ENCODE data around the gene TNRC18. TPM values are rescaled to one million over a fixed set of nuclear protein-coding genes. Genes with fewer than 3 reads are reported as not detected.

TNRC18 gene
- total RNA-seq, 4 donors from 2014 or later: 79.9 to 160 (median 91.3) TPM

GRCh38 chr7:5414916-5415315, 8.7 kb downstream of the TNRC18 start:
- intact Hi-C loops (cut with DNase I; ENCODE audit: low total_unique reads): no loop called here
- no peak for DNase-seq (ENCODE audit: low spot score in 2 of 2)

GRCh38 chr7:5413449-5413786, 10.2 kb downstream of the TNRC18 start:
- WGBS, 2 donors: 70 to 75% methylated on average over 6 of the region's 6 CpGs
- no peak for TF ChIP-seq CTCF (IDR thresholded peaks at IDR 0.05)
- TF ChIP-seq POLR2A (IDR thresholded peaks at IDR 0.05): no peak
- intact Hi-C loops (cut with DNase I; ENCODE audit: low total_unique reads): no loop called here
- DNase-seq (ENCODE audit: low spot score in 2 of 2): no peak
- H3K4me3 ChIP-seq (ENCODE audit: low read depth, poor library complexity, severe bottlenecking): no peak overlapping the region

More at GRCh38 chr7:5414916-5415315, 8.7 kb downstream of the TNRC18 start:
- 87% methylated on average over 4 of the region's 4 CpGs for WGBS, 2 donors
- no peak overlapping the region for H3K4me3 ChIP-seq (ENCODE audit: low read depth, poor library complexity, severe bottlenecking)
- TF ChIP-seq CTCF (IDR thresholded peaks at IDR 0.05): no peak
- TF ChIP-seq POLR2A (IDR thresholded peaks at IDR 0.05): no peak

- intact Hi-C loops (cut with DNase I; ENCODE audit: low total_unique reads): no loop called here
- no peak for DNase-seq (ENCODE audit: low spot score in 2 of 2)
- no peak overlapping the region for H3K4me3 ChIP-seq (ENCODE audit: low read depth, poor library complexity, severe bottlenecking)
- WGBS, 2 donors: 69 to 78% methylated on average over 4 of the region's 4 CpGs
- TF ChIP-seq CTCF (IDR thresholded peaks at IDR 0.05): no peak
- no peak for TF ChIP-seq POLR2A (IDR thresholded peaks at IDR 0.05)
Observed at GRCh38 chr7:5408777-5409176, 14.9 kb downstream of the TNRC18 start.

GRCh38 chr7:5406957-5407945, 16.4 kb downstream of the TNRC18 start:
- WGBS, 2 donors: 76% methylated on average over 21 to 24 of the region's 24 CpGs
- no peak for DNase-seq (ENCODE audit: low spot score in 2 of 2)
- intact Hi-C loops (cut with DNase I; ENCODE audit: low total_unique reads): no loop called here
- no peak overlapping the region for H3K4me3 ChIP-seq (ENCODE audit: low read depth, poor library complexity, severe bottlenecking)
- no peak for TF ChIP-seq POLR2A (IDR thresholded peaks at IDR 0.05)
- TF ChIP-seq CTCF (IDR thresholded peaks at IDR 0.05): no peak

- TF ChIP-seq CTCF (IDR thresholded peaks at IDR 0.05) (no peak), POLR2A (IDR thresholded peaks at IDR 0.05) (no peak)
- no peak overlapping the region for H3K4me3 ChIP-seq (ENCODE audit: low read depth, poor library complexity, severe bottlenecking)
- no peak for DNase-seq (ENCODE audit: low spot score in 2 of 2)
- WGBS, 2 donors: 51 to 53% methylated on average over 8 of the region's 8 CpGs
- intact Hi-C loops (cut with DNase I; ENCODE audit: low total_unique reads): no loop called here
Observed at GRCh38 chr7:5404421-5404826, 19.2 kb downstream of the TNRC18 start.

Measured in lower leg skin (tissue), 4 donors.